ENCODE results near the gene LRRC46.

LRRC46 gene

DNA sequence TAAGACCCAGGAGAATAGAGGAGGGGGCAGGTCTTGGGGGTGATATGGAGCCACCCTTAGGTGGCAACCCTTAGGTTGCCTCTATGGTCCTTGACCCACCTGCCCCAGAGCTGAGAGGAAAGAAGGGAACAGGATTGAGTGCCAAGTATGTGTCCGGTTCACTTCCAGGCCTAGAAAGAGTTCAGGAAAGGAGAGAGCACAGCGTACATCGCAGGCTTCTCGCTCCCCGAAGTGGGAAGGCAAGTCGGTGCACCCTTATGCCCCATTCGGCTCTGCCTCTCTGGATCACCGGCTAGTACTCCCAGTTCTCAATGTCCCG is 18.9 kb downstream of the LRRC46 start:
- H3K9me3 Mint-ChIP-seq (ENCODE audit: low read depth): no peaks in the 10 kb centered on the region
- H3K27me3 Mint-ChIP-seq: peaks cover 49% of the 10 kb centered on the region

DNA sequence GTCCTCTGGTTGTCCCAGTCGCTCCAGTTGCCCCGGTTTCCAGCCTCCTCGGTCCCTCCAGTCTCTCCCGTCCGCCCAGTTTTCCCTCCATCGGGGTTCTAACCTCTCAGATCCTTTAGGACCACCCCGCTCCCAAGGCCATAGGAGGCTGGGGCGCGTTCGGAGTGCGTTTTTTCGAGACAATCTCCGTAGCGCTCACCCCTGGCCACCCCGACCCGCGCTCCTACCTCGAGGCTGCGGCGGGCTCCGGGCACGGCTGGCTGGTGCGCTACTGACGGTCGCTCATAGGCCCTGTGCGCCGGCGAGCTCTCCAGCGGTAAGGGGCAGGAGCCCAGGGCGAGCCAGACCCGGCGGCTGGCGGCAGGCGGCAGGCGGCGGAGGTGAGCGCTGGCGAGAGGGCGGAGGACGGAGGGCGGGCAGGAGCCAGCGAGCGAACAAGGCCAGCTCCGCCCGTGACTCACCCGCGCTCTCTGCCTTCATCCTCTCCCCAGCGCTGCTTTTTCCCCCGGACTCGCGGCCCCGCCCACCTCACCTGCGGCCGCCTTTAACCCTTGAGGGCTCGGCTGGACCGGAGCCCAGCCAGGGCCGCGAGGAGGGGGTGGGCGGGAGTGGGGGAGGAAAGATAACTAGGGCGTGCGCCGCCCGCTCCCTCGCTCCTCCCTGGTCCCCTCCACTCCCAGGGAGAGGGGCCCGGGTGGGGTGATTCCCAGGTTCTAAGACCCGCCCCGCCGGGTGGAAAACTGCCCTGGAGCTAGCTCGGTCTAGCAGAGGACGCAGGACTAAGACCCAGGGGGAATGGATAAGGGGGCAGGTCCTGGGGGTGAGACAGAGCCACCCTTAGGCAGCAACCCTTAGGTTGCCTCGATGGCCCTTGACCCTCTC is 19.5 kb downstream of the LRRC46 start, which contains the start of gene SP6:
TSS of gene SP6 (minus strand) at position 472 of the 882 bp plus-strand sequence. CDS start 2,734 bp downstream, outside the sequence.
- Mint-ChIP-seq H3K36me3 (no peaks in the 10 kb centered on the region), H3K9me3 (ENCODE audit: low read depth) (no peaks in the 10 kb centered on the region), H3K4me1 (ENCODE audit: low read depth) (peaks cover 22% of the 10 kb centered on the region), H3K27me3 (peaks cover 50% of the 10 kb centered on the region), H3K27ac (no peak within 1 kb of the TSS), H3K4me3 (peak within 1 kb of the TSS; percentile 66)

More for the DNA sequence above, 18.9 kb downstream of the LRRC46 start:
- Mint-ChIP-seq H3K27ac (no peak overlapping the region), H3K4me3 (peak overlapping the region; percentile 66), H3K36me3 (no peaks in the 10 kb centered on the region), H3K4me1 (ENCODE audit: low read depth) (peaks cover 22% of the 10 kb centered on the region)

DNA sequence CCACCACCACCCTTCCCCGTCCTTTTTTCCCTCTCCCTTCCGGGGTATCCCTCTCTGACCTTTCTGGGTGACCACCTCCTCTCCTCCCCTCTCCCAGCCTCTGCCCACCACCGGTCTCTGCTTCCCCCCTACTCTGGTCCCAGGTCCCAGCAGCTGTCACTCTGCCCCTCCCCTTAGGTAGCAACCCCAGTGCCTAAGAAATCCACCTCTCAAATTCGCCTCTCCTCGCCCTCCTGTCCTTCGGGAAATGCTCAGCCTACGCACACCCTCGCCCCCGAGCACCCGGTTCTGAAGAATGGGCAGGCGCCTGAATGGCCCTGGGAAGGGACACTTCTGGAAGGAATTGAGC is 20.3 kb downstream of the LRRC46 start:
- Mint-ChIP-seq H3K9me3 (ENCODE audit: low read depth) (no peaks in the 10 kb centered on the region), H3K4me1 (ENCODE audit: low read depth) (peaks cover 22% of the 10 kb centered on the region), H3K27me3 (peaks cover 46% of the 10 kb centered on the region), H3K27ac (no peak overlapping the region), H3K36me3 (no peaks in the 10 kb centered on the region), H3K4me3 (peak overlapping the region; percentile 66)

DNA sequence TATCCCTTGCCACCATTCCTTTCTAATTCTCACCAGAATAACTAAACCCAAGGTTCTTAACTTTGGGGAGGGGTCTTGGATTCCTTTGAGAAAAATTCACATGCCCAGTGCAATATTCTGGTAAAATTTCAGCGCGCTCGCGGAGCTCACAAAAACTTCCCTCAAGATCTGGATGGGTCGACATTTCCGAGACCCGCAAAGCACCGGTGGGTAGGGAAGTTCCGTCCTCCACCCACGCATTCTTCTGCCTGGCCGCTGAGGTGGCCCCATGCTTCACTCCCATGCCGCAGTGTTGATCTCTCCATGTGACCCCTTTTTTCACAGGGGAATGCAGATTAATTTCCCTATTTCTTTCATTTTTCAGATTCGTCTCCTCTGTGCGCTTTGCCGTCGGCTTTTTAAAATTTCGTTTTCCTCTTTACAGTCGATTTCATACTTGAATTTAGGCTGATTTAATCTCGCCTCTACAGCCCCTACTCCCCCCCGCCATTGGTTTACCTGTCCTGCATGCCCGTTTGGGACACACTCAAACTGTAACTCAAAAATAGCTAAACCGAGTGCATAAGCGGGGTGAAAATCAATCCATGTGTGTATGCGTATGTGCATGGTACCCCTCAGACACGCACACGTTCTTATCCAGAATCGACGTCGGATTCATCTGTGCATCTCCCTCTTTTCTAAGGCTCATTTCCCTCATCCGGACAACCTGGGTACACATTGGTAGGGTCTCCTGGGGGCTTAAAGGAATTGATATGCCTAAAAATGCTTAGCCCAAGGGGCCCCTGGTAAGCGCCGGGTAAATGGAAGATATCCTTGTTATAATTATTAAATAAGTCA is 20.9 kb downstream of the LRRC46 start:
- H3K9me3 Mint-ChIP-seq (ENCODE audit: low read depth): no peaks in the 10 kb centered on the region
- peaks cover 19% of the 10 kb centered on the region for H3K4me1 Mint-ChIP-seq (ENCODE audit: low read depth)
- no peaks in the 10 kb centered on the region for H3K36me3 Mint-ChIP-seq
- H3K4me3 Mint-ChIP-seq: peak overlapping the region; percentile 66
- H3K27ac Mint-ChIP-seq: no peak overlapping the region
- H3K27me3 Mint-ChIP-seq: peaks cover 47% of the 10 kb centered on the region

DNA sequence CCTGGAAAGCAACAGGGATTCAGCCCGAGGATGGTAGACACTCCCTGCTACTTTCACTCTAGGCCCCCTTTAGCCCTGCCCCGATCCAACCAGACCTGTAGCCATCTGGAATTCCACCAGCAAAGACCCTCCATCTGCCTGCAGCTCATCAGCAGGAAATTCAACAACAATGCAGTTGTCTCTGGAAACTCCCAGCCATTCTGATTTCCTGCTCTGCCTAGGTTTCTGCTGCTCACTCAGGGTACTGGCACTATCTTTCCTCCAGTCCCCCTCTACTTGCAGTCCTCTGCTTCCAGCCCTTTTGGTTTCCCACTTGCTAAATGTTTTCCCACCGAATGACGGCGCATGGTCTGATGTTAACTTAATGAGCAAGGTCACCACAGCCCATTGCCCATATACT is 22.1 kb downstream of the LRRC46 start:
- Mint-ChIP-seq H3K4me3 (no peak overlapping the region), H3K27me3 (peaks cover 45% of the 10 kb centered on the region), H3K9me3 (ENCODE audit: low read depth) (no peaks in the 10 kb centered on the region), H3K4me1 (ENCODE audit: low read depth) (peaks cover 19% of the 10 kb centered on the region), H3K36me3 (no peaks in the 10 kb centered on the region), H3K27ac (no peak overlapping the region)

DNA sequence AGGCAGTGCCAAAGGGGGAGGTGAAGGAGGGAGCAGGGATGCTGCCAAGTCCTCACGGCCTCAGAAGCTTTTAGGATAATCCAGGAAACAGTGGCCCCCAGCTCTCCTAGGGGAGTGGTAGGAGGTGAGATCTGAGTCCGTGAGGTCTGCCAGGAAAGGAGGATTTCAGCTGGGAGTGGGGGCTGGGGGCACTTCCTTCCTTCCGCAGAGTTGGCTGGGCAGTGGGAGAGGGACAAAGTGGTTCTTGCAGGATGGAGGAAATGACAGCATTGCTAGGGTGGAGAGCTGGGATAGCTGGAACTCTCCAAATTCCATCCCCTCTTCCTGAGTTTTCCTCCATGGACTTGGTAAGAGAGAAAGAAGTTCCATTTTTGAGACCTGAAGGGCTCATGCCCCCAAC is 24.3 kb downstream of the LRRC46 start:
- Mint-ChIP-seq H3K9me3 (ENCODE audit: low read depth) (no peaks in the 10 kb centered on the region), H3K4me1 (ENCODE audit: low read depth) (peaks cover 11% of the 10 kb centered on the region), H3K27me3 (peaks cover 33% of the 10 kb centered on the region), H3K36me3 (no peaks in the 10 kb centered on the region), H3K27ac (no peak overlapping the region), H3K4me3 (no peak overlapping the region)

DNA sequence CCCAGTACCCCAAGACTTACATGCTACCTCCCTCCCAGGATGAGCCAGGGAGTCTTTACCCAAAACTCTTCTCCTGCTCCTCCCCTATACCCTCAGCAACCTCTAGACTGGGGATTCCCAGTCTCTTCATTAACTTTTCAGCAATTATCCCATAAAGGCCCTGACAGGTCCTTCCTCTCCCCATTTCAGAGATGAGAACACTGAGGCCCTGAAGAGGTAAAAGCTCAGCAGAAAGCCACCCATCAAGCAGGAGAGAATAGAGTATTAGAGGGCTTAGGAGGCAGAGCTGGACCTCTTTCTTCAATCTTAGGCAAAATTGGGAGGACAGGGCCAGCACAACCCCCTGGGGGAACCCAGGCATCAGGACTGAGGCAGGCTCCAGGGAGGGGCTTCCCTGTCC is 25.4 kb downstream of the LRRC46 start:
- Mint-ChIP-seq H3K27ac (no peak overlapping the region), H3K36me3 (no peaks in the 10 kb centered on the region), H3K9me3 (ENCODE audit: low read depth) (no peaks in the 10 kb centered on the region), H3K4me3 (no peak overlapping the region), H3K27me3 (peaks cover 32% of the 10 kb centered on the region), H3K4me1 (ENCODE audit: low read depth) (peaks cover 10% of the 10 kb centered on the region)

DNA sequence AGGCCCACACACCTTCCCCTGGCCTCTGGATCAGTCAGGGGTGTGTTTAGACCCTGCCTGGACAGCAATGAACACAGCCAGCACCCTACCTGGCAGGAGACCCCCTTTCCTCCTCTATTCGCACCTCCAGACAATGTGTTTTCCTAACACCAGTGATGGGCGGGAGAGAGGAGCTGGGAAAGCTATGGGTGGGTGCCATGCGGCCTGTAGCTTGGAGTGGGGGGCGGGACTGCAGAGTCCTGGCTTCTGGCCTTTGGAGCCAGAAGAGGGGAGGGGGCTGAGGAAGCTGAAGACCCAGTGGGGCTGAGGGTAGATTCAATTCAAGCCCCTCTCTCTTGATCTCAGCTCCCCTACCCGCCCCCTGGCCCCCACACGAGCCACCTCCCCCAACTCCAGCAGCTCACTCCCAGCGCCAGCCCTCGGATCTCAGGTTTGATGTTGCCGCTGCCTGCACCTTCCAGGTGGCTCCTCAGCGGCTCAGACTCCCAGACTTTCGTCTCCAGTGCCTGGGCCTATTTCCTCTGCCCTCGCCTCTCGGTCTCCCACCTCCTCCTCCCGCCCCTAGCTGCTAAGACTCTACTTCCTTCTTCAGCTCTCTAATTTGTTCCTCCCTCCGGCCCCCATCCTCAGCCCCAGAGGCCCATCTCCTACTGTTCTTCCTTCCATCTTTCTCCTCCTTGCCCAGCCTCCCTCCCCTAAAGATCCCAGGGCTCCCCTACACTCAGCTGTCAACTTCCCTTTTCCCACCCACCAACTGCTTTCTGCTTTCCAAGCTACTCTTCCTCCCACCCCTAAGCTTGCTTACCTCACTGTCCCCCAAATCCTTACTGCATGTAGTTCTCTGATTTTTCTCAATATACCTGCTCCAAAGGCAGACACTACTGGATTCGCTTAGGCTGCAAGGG is 26.3 kb downstream of the LRRC46 start:
- H3K4me1 Mint-ChIP-seq (ENCODE audit: low read depth): peaks cover 7% of the 10 kb centered on the region
- no peak overlapping the region for H3K4me3 Mint-ChIP-seq
- no peaks in the 10 kb centered on the region for H3K9me3 Mint-ChIP-seq (ENCODE audit: low read depth)
- H3K27me3 Mint-ChIP-seq: peaks cover 24% of the 10 kb centered on the region
- no peaks in the 10 kb centered on the region for H3K36me3 Mint-ChIP-seq
- H3K27ac Mint-ChIP-seq: no peak overlapping the region

DNA sequence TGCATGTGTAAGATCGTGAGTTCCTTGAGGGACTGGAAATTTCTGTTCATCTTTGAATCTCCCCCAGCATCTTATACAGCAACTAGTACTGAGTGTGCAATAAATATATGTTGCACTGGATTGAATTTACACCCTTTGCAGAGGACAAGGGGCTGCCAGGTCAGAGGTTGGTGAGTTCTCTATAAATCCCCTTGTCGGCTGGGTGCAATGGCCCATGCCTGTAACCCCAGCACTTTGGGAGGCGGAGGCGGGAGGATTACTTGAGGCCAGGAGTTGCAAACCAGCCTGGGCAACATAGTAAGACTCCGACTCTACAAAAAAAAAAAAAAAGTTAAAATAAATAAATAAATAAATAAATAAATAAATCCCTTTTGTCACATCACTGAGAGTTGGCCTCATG is 28.9 kb downstream of the LRRC46 start:
- no peak overlapping the region for H3K27ac Mint-ChIP-seq
- peaks cover 8% of the 10 kb centered on the region for H3K27me3 Mint-ChIP-seq
- no peaks in the 10 kb centered on the region for H3K9me3 Mint-ChIP-seq (ENCODE audit: low read depth)
- no peak overlapping the region for H3K4me3 Mint-ChIP-seq
- no peaks in the 10 kb centered on the region for H3K36me3 Mint-ChIP-seq
- peaks cover 14% of the 10 kb centered on the region for H3K4me1 Mint-ChIP-seq (ENCODE audit: low read depth)

DNA sequence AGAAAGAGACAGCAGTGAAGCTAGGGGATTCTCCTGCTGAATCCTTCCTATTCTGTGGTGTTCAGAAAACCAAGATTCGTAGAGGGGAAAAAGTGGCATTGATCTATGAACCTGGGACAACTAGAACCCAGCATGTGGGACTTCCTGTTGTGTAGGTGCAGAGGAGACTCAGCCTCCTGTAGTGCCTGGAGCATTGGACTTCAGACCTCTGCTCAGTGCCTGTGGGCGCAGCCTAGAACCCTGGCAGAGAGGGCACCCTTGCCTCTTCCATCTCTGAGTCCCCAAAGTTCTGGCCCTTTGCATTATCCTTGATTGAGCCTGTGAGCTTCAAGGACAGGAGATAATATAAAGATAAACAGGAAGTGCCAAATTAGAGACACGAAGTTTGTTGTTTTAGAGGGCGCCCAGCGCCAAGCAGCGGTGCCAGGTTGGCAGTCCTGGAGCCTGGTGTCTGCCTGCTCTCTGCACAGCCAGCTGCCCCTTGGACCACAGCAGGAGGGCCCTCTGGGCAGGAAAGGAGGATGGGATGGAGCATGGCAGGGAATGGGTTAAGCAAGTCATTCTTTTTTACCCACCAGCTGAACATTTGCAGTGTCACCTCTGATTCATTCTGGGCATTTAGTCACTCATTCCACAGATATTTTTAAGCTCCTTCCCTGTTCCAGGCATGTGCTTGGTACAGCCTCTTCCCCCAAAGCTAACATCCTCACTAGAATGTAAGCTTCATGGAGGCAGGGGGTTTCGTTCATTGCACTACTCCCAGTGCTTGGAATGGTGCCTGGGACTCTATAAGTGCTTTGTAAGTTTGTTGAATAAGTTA is 31.4 kb downstream of the LRRC46 start:
- Mint-ChIP-seq H3K4me3 (no peak overlapping the region), H3K27ac (no peak overlapping the region), H3K4me1 (ENCODE audit: low read depth) (peaks cover 16% of the 10 kb centered on the region), H3K27me3 (no peaks in the 10 kb centered on the region), H3K36me3 (no peaks in the 10 kb centered on the region), H3K9me3 (ENCODE audit: low read depth) (no peaks in the 10 kb centered on the region)

DNA sequence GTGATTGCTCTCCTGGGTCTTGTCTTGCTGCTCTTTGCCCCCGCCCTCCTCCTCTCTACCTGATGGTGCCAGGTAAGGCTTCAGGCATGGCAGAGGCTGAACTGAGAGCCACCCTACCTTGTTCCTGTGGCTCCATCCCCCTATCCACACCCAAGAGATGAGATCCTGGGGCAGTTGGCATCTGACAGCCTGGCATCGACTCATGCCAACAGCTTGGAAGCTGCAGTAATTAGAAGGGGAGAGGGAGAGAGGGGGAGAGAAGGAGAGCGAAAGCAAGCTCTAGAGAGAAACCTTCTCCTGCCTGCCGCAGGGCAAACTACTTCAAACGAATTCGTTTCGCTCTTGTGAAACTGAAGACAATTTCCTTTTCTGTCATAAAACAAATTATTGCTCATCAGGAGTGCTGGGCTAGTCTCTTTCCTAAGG is 33.3 kb downstream of the LRRC46 start:
- Mint-ChIP-seq H3K27ac (no peak overlapping the region), H3K36me3 (no peaks in the 10 kb centered on the region), H3K4me1 (ENCODE audit: low read depth) (peaks cover 16% of the 10 kb centered on the region)

DNA sequence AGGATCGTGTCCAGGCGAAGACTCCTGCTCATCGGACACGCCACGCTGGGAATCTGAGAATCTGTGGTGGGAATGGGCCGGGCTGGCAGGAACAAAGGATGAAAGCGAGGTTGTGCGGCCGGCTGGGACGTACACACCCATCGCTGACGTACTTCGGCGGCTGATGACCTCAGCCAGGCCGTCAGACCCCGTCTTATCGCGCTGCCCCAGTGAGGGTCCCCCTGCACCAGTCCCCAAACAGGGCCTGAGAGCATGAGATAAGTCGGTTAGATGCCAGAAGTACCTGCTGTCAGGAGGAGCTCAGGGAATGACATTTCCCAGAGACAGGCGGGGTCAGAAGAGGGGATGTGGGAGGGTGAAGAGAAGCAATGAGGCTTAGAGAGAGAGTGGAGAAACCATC is 35.5 kb downstream of the LRRC46 start:
- no peaks in the 10 kb centered on the region for H3K9me3 Mint-ChIP-seq (ENCODE audit: low read depth)

More for the DNA sequence above, 33.3 kb downstream of the LRRC46 start:
- H3K27me3 Mint-ChIP-seq: peaks cover 4% of the 10 kb centered on the region
- H3K9me3 Mint-ChIP-seq (ENCODE audit: low read depth): no peaks in the 10 kb centered on the region
- H3K4me3 Mint-ChIP-seq: no peak overlapping the region

DNA sequence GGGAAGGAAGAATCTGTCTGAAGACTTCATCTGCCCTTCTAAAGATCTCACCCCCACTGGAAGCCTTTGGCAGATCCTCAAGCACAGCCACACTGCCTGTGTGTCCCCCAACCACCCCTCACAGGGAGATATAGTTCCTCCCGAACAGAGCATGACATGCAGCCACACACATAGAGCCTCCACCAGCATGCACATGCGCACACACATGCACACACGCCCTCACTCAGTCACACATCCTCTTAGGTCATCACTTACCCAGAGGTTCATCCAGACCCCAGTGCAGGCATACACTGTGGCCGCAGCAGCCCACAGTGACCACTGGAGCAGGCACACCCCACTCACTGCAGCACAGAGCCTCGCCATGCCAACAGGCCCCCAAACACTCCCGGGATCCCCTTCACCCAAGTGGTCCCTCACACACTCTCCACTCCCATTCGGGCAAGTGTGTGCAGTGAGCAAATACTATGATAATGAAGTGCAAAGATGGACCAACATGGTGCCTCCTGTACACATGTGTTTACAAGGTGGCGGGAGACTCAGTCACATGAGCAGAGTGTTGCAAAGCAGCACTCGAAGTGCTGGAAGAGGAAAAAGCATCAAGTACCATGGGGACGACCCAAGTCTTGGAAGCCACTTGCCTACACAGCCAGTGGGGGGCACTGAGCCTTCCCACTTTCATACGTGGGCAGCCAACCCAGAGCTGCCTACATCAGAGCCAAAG is 36.5 kb downstream of the LRRC46 start:
- Mint-ChIP-seq H3K27me3 (peaks cover 13% of the 10 kb centered on the region), H3K4me1 (ENCODE audit: low read depth) (peaks cover 11% of the 10 kb centered on the region), H3K4me3 (no peak overlapping the region), H3K36me3 (no peaks in the 10 kb centered on the region), H3K9me3 (ENCODE audit: low read depth) (no peaks in the 10 kb centered on the region), H3K27ac (no peak overlapping the region)

More for the DNA sequence above, 35.5 kb downstream of the LRRC46 start:
- Mint-ChIP-seq H3K4me1 (ENCODE audit: low read depth) (peaks cover 16% of the 10 kb centered on the region), H3K27ac (no peak overlapping the region), H3K27me3 (peaks cover 12% of the 10 kb centered on the region), H3K4me3 (no peak overlapping the region), H3K36me3 (no peaks in the 10 kb centered on the region)

Data from activated naive CD8-positive, alpha-beta T cell (primary cell).